Epithelial cell of alveolus of lung (primary cell): ENCODE measurements around the gene CEACAM3. TPM values are rescaled to one million over a fixed set of nuclear protein-coding genes. Genes with fewer than 3 reads are reported as not detected.

Source experiments
- total RNA-seq: library from RNA; depleted of rRNA; stranded (reverse); fragments of >200 nt; gene quantifications from 2 replicates; pipeline ENCODE4 v1.2.1, GENCODE V29; 2015

Gene CEACAM3
- total RNA-seq = not detected in 2 replicates

DNA sequence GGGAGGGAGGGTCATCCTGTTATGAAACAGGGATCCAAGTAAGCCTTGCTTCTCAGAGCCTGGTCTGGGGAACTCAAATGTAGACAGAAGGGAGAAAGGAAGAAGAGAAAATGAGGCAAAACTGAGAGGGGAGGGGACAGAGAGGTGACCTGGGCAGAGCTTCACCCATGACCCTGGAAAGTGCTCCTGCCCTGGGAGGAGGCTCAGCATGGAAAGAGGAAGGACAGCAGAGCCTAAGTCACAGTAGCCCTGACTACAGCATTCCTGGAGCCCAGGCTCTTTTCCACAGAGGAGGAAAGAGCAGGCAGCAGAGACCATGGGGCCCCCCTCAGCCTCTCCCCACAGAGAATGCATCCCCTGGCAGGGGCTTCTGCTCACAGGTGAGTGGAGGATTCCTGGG lies at the start of gene CEACAM3:
Gene CEACAM3 (plus strand): TSS at position 226 of the 400 bp plus-strand sequence. CDS start 91 bp downstream, at position 317.

DNA sequence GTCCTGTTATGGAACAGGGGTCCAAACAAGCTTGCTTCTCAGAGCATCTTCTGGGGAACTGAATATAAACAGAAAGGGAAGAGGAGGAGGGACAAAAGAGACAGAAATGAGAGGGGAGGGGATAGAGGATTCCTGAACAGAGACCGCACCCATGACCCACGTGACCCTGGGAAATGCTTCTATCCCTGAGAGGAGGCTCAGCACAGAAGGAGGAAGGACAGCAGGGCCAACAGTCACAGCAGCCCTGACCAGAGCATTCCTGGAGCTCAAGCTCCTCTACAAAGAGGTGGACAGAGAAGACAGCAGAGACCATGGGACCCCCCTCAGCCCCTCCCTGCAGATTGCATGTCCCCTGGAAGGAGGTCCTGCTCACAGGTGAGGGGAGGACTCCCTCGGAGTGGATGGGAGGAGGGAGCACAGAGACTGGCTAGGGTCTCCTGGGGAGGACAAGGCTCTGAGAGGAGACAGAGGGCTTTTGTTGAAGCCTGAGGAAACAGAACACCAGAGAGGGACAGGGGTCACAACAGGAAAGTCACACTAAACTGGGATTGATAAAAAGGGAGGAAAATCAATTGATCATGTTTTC lies 41.0 kb upstream of the CEACAM3 start, which contains the start of gene CEACAM6:
Gene CEACAM6 (plus strand): TSS at position 203 of the 586 bp plus-strand sequence. CDS start 109 bp downstream, at position 312.

GRCh38 chr19:41844601-41845000 lies 48.2 kb downstream of the CEACAM3 start, which contains the start of gene LYPD4:
TSS of gene LYPD4 (minus strand) at chr19:41844683. CDS start at chr19:41839285, 5,398 bp downstream.

GRCh38 chr19:41845001-41845050 lies 48.4 kb downstream of the CEACAM3 start, which contains the start of gene DMRTC2:
TSS of gene DMRTC2 (plus strand) at chr19:41845042. CDS start at chr19:41847429, 2,387 bp downstream.

GRCh38 chr19:41859618-41860418 lies 63.4 kb downstream of the CEACAM3 start, which contains the start of gene RPS19:
TSS of gene RPS19 (plus strand) at chr19:41860255. CDS start at chr19:41860775, 520 bp downstream.

Other genes starting within 250 kb of the CEACAM3 start
- gene CEACAM21, start 220.4 kb upstream of the CEACAM3 start, total RNA-seq = 0.32 TPM in 1 of 2 replicates, not detected in the other
- not detected in 2 replicates for gene CEACAM4, start 169.5 kb upstream of the CEACAM3 start, total RNA-seq
- not detected in 2 replicates for gene CEACAM7, start 108.3 kb upstream of the CEACAM3 start, total RNA-seq
- gene CEACAM5, start 88.0 kb upstream of the CEACAM3 start, total RNA-seq = not detected in 2 replicates
- not detected in 2 replicates for gene CEACAM6, start 41.1 kb upstream of the CEACAM3 start, total RNA-seq
- gene LYPD4, start 48.1 kb downstream of the CEACAM3 start, total RNA-seq = not detected in 2 replicates
- gene DMRTC2, start 48.5 kb downstream of the CEACAM3 start, total RNA-seq = not detected in 2 replicates
- gene RPS19, start 63.7 kb downstream of the CEACAM3 start, total RNA-seq = 1,320 and 2,728 TPM in 2 replicates
- gene CD79A, start 80.7 kb downstream of the CEACAM3 start, total RNA-seq = 0.64 and 0.78 TPM in 2 replicates
- 48.1 and 79.3 TPM in 2 replicates for gene ARHGEF1, start 86.6 kb downstream of the CEACAM3 start, total RNA-seq
- gene ERFL, start 131.9 kb downstream of the CEACAM3 start, total RNA-seq = 0.13 TPM in 1 of 2 replicates, not detected in the other
- 260 and 376 TPM in 2 replicates for gene RABAC1, start 162.7 kb downstream of the CEACAM3 start, total RNA-seq
- gene ATP1A3, start 197.6 kb downstream of the CEACAM3 start, total RNA-seq = 0.13 and 0.16 TPM in 2 replicates